Measurements from ENCODE around the gene HYLS1.
"Not testable (repeated sequence)": the region's sequence is repeated elsewhere in the genome, so short reads cannot be mapped to it uniquely, and the experiment has no call there.

HYLS1 gene

GRCh38 chr11:125903711-125904659, 16.5 kb downstream of the HYLS1 start, which contains the start of gene DDX25:
Gene DDX25, plus strand, starts transcription at chr11:125904508. Its CDS starts 10 bp downstream, at chr11:125904518.
- no peak for DNase-seq

GRCh38 chr11:125904678-125905077, 17.2 kb downstream of the HYLS1 start:
- DNase-seq, result no peak

- DNase-seq, result no peak
Measured at GRCh38 chr11:125910226-125910849, 22.9 kb downstream of the HYLS1 start.

- DNase-seq, result not testable (repeated sequence)
Measured at GRCh38 chr11:125914601-125915000, 27.1 kb downstream of the HYLS1 start.

GRCh38 chr11:125916683-125917347, 29.3 kb downstream of the HYLS1 start:
- DNase-seq, result no peak

- DNase-seq, result peak; percentile 3
Measured at GRCh38 chr11:125918140-125918840, 30.8 kb downstream of the HYLS1 start.

GRCh38 chr11:125921042-125921441, 33.6 kb downstream of the HYLS1 start:
- DNase-seq, result no peak

- DNase-seq, result no peak
Measured at GRCh38 chr11:125922156-125922555, 34.7 kb downstream of the HYLS1 start.

GRCh38 chr11:125923012-125923579, 35.6 kb downstream of the HYLS1 start:
- DNase-seq, result peak; percentile 63

- DNase-seq, result no peak
Measured at GRCh38 chr11:125923633-125924032, 36.2 kb downstream of the HYLS1 start.

- DNase-seq, result no peak
Measured at GRCh38 chr11:125924384-125925007, 37.0 kb downstream of the HYLS1 start.

GRCh38 chr11:125925247-125925740, 37.8 kb downstream of the HYLS1 start:
- DNase-seq, result no peak

- DNase-seq, result no peak
Measured at GRCh38 chr11:125925804-125926203, 38.3 kb downstream of the HYLS1 start.

GRCh38 chr11:125926682-125927081, 39.2 kb downstream of the HYLS1 start:
- DNase-seq, result no peak

GRCh38 chr11:125929445-125930075, 42.1 kb downstream of the HYLS1 start:
- DNase-seq, result no peak

- no peak for DNase-seq
Measured at GRCh38 chr11:125930076-125930450, 42.6 kb downstream of the HYLS1 start.

- DNase-seq, result no peak
Measured at GRCh38 chr11:125931116-125931515, 43.6 kb downstream of the HYLS1 start.

GRCh38 chr11:125931668-125932067, 44.2 kb downstream of the HYLS1 start:
- no peak for DNase-seq

GRCh38 chr11:125932301-125932700, 44.8 kb downstream of the HYLS1 start:
- DNase-seq, result no peak

- no peak for DNase-seq
Measured at GRCh38 chr11:125933030-125933813, 45.8 kb downstream of the HYLS1 start.

Data from fibroblast of skin of right biceps (primary cell).